ENCODE results near the gene GAS2L2. TPM values are rescaled to one million over a fixed set of nuclear protein-coding genes. Genes with fewer than 3 reads are reported as not detected.

Gene GAS2L2
- under 0.01 TPM for total RNA-seq

DNA sequence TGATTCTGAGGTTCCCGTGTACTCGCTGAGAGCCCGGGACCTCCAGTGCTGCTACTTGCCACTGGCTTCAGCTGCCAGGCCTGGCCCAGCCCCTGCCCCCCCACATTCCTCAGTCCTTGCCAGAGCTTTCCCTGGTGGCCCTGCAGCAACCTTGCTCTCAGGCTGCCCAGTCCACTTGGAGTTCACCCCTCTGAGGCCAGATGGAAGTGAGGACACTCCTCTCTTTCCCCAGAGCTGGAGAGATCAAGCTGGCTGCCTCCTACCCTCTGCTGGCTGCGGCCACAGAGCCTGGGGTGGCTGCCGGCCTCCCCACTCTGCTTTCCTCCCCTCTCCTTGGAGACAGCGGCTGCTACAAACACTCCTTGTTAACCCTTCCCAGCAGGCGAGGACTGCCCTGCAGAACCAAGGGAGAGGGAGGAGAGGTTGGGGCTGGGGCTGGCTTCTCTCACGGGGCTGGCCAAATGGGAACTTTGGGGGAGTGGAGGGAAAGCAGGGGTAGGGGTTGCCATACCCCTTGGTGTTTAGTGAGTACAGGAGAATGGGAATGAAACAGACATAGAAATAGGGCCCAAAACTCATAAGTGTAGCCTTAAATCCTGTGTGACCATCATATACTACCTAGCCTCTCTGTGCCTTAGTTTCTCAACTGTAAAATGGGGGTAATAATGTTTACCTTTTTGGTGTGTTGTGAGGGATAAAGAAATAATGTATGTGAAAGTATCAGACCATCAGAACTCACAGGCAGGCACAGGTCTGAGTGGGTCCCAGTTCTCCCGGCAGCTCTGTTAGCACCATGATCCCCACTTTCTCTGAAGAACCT lies at the start of gene GAS2L2:
Gene GAS2L2, minus strand, starts transcription at position 295 of the 820 bp plus-strand sequence. CDS start 389 bp downstream, outside the sequence.
- FAIRE-seq (no peak), DNase-seq (ENCODE audit: low spot score in 2 of 2) (no peak)

- FAIRE-seq (no peak), DNase-seq (ENCODE audit: low spot score in 2 of 2) (no peak)
Measured at GRCh38 chr17:35801583-35802224, 48.7 kb upstream of the GAS2L2 start.

GRCh38 chr17:35799942-35800341 lies 46.9 kb upstream of the GAS2L2 start:
- FAIRE-seq: no peak

DNA sequence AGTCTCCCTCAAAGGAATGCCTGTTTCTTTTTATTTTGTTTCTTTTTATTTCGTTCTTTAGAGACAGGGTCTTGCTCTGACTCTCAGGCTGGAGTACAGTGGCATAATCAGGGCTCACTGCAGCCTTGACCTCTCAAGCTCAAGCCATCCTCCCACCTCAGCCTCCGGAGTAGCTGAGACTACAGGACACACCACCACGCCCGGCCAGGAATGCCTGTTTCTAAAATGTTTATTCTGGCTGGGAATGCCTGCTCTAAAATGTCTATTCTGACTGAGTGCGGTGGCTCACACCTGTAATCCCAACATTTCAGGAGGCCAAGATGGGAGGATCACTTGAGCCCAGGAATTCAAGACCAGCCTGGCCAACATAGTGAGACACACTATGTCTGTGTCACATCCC lies 44.9 kb upstream of the GAS2L2 start:
- FAIRE-seq (no peak), DNase-seq (ENCODE audit: low spot score in 2 of 2) (no peak)

More at GRCh38 chr17:35799942-35800341, 46.9 kb upstream of the GAS2L2 start:
- peak; percentile 50 to 54 for DNase-seq (ENCODE audit: low spot score in 2 of 2)

DNA sequence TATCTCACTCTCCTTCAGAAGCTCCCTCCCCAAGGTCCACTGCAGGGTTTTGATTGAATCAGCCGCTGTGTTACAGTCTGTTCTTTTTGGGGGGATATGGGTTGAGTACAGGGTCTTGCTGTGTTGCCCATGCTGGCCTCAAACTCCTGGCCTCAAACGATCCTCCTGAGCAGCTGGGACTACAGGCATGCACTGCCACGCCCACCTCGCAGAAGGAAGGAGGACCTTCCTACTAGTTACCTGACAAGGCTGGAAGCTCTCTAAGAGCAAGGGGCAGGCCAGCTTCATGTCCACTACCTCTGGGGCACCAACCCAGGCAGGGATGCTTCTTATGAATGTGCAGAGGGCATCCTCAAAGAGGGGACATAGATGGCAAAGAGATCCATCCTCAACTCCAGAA lies 44.3 kb upstream of the GAS2L2 start:
- DNase-seq (ENCODE audit: low spot score in 2 of 2): no peak
- FAIRE-seq: no peak

DNA sequence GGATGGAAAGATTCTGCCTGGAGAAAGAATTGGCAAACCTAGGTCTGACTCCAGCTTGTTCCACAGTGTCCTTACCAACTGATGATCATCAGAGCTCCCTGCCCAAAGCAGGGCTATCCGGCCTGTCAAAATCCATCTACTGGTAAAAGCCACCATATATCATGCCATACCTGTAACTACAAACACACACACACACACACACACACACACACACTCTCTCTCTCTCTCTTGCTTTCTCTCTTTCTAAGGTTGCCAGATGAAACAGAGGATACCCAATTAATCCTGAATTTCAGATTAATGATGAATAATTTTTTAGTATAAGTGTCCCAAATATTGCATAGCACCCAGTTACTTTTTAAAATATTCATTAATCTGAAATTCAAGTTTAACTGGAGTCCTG lies 43.9 kb upstream of the GAS2L2 start:
- DNase-seq (ENCODE audit: low spot score in 2 of 2) (no peak), FAIRE-seq (no peak)

GRCh38 chr17:35795871-35796265 lies 42.8 kb upstream of the GAS2L2 start:
- FAIRE-seq (no peak), DNase-seq (ENCODE audit: low spot score in 2 of 2) (no peak)

DNA sequence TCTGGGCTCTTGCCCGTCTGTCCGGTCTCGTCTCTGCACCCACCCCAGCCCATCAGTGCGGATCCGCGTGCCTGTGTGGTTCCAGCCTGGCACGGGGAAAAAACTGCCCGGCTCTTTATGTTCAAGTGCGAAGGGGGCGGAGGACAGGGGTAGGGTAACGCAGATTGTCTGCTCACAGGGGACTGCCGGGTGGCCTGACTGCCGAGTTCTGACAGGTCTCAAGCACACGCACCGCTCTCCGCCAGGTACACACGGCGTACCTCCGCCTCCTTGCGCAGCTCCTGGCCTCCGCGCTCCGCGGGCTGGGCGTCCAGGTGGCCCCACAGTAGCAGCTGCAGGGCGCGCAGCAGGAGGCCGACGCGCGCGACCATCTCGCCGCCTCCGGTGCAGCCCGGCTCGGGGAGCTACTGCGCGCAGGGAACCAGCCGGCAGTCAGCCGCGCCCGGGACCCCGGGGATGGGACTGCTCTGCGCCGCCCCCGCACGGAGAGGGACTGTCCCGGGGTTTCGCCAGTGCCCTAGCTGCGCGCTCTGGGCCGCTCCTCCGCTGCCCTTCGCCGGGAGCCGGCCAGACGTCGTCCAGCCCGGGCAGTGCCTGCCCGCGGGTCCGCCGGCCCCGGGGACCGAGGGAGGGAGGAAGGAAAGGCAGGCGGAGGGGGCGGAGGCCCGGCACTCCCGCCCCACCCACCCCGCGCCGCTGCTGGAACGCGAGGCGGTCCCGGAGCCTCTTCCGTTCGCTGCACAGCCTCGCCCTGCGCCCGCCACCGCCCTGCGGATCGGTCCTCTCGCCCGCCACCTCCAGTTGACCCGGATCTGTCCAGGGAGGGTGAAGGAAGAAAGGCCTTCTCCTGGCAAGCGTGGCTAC lies 42.2 kb upstream of the GAS2L2 start, which contains the start of gene MMP28:
Gene MMP28, minus strand, starts transcription at position 635 of the 864 bp plus-strand sequence. Its CDS starts 264 bp downstream, at position 371.
- FAIRE-seq: no peak
- peak in 1 of 2 donors; percentile 61 for DNase-seq (ENCODE audit: low spot score in 2 of 2)

GRCh38 chr17:35793257-35793656 lies 40.2 kb upstream of the GAS2L2 start:
- FAIRE-seq: no peak
- DNase-seq (ENCODE audit: low spot score in 2 of 2): no peak

DNA sequence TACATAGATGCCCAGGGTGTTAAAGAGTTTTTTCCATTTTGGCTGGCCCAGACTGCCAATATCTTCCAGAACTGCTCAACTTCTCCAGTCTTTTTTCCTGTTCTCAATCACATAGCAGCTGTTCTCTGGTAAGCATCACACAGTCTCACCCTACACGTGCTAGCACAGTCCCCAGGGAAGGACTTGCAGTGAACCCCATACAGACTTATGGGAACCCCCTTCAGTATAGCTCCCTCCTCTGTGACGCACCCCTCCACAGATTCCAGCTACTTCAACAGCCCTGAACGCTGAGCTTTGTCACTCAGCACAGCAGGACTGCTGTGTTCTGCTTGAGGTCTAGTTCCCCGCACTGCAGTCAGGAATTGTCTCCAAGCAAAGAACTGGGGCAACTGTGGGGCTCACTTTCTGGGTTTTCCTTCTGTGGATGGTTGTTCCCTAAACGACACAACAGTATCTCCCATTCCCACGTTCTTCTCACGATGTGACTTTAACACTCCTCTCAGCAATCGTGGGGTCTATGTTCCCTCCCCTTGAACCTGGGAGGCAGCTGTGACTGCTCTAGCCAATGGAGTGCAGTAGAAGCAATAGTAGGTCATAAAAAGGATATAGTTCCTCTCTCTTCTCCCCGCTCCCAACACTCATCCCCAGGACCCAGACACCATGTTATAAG lies 38.8 kb upstream of the GAS2L2 start:
- DNase-seq (ENCODE audit: low spot score in 2 of 2) (no peak), FAIRE-seq (no peak)

DNA sequence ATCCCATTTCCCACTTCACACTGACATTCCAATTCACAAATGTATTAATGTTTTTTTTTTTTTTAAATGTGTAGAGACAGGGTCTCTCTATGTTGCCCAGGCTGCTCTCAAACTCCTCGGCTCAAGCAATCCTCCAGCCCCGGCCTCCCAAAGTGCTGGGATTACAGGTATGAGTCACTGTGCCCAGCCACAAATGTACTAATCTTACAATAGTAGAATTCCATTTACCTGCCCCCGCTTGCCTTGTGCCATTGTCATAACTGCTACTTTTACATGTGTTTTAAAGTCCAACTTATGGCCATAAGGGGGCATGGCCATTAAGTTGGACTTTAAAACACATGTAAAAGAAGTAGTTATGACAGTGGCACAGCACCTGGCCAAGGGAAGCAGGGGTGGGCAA lies 37.8 kb upstream of the GAS2L2 start:
- FAIRE-seq (no peak), DNase-seq (ENCODE audit: low spot score in 2 of 2) (no peak)

DNA sequence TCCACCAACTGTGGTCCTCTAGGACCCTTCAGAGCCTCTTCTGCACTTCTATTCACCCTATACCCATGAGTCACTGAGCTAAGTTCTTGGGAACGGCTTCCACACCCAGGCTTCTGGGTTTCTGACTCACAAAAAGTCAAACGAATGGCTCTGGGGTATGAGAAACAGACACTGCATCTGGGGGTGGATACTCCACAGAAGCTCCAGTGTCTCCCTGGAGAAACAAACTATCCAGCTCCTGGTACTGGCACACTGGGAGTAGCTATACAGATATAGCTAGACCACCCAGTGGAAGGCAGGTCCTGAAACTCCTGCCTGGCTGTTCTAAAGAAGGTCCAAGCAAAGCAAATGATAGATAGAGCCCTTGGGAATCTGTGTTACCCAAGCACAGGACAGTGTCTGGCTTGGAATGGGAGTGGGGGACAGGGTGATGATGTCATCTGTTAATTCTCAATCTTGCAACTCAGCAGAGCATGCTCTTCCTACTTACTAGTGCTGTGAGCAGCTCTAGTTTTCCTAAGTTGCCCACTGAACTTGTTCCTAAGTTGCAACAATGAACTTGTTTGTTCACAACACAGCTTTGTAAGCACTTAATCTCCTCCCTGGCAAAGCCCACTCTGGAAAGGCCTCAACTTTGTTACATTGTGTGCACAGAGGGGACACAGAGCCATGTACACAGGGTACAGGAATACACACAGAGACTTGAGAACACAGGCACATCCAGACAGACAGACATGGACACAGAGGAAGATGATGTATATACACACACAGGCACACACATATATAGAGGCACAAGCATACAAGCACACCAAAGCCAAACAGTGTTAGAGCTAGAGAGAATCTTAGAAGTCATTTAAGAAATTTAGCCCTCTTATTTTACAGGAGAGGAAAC lies 35.7 kb upstream of the GAS2L2 start:
- DNase-seq (ENCODE audit: low spot score in 2 of 2) (no peak), FAIRE-seq (no peak)

DNA sequence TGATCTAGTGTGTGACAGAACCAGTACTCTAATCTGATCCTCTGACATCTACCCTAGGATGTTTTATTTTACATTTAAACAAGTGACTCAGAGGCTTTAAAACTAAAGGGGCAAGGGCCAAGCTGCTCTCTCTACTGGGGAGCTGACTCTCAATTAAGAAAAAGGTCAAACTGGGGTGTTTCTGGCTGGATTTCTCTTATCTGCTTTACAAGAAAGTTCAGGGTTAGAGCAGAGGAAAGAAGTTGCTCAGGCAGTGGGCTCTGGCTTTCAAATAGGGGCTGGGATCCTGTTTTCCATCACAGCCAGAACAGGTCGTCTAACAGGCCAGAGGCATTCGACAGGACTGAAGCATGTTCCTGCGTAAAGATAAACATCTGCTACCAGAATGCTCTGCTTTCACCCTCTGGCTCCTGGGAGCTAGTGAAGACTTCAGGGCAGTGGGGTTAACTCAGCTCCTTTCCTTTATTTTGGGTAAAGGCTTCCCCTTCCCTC lies 33.9 kb upstream of the GAS2L2 start:
- no peak for FAIRE-seq
- DNase-seq (ENCODE audit: low spot score in 2 of 2): no peak

- no peak for FAIRE-seq
Measured at GRCh38 chr17:35784895-35785294, 31.9 kb upstream of the GAS2L2 start.

DNA sequence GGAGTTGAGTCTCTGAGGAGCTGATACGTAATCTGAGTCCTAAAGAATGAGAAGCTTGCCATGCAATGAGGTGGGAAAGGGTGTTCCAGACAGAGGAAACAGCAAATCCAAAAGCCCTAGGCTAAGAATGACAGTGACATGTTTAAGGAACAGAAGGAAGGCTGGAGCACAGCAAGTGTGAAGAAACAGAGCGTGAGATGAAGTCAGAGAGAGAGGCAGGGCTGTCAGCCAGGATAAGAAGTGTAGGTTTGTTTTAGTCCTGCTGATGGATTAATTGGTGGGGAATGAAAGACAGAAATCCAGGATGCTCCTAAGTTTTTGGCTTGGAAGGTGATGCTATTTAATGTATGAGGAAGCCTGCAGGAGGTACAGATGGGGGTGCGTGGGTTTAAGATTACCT lies 27.9 kb upstream of the GAS2L2 start:
- FAIRE-seq: no peak
- DNase-seq (ENCODE audit: low spot score in 2 of 2): no peak

More at GRCh38 chr17:35784895-35785294, 31.9 kb upstream of the GAS2L2 start:
- no peak for DNase-seq (ENCODE audit: low spot score in 2 of 2)

DNA sequence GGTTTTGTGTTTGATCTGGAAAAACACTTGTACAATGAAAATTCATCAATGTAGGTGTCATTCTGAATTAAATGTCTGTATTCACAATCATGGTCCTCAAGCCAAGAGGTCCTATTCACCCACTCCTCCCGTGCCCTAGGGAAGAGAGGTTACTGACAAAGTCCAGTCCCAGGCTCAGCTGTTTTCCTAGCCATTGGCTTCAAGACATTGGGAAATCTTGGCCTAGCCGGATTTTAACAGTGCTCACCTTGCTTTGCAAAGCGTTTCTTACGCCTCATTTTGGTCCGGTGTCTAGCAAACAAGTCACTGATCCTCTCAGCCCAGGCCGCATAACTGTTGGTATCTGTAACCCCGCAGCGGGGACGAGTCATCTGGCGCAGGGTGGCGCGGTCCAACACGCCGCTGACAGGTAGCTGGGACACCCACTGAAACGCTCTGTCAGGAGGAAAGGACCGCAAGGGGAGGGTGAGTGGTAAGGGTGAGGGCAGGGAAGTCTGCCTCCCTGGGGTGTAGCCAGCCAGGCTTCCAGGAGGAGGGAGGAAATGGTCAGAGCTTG lies 25.7 kb upstream of the GAS2L2 start:
- no peak for FAIRE-seq
- DNase-seq (ENCODE audit: low spot score in 2 of 2): no peak

GRCh38 chr17:35775583-35775982 lies 22.5 kb upstream of the GAS2L2 start:
- DNase-seq (ENCODE audit: low spot score in 2 of 2) (no peak), FAIRE-seq (no peak)

- DNase-seq (ENCODE audit: low spot score in 2 of 2): no peak
- no peak for FAIRE-seq
Measured at GRCh38 chr17:35775039-35775438, 22.0 kb upstream of the GAS2L2 start.

- FAIRE-seq (no peak), DNase-seq (ENCODE audit: low spot score in 2 of 2) (no peak)
Measured at GRCh38 chr17:35774499-35774898, 21.5 kb upstream of the GAS2L2 start.
